NK-92 (cell line): ENCODE data around the gene PLEKHO1.

Experiments
- DNase-seq: peaks from one replicate; lab custom pipeline; 2025; ENCODE audit not compliant: unreplicated experiment; lab: John Stamatoyannopoulos, UW

Gene PLEKHO1

DNA sequence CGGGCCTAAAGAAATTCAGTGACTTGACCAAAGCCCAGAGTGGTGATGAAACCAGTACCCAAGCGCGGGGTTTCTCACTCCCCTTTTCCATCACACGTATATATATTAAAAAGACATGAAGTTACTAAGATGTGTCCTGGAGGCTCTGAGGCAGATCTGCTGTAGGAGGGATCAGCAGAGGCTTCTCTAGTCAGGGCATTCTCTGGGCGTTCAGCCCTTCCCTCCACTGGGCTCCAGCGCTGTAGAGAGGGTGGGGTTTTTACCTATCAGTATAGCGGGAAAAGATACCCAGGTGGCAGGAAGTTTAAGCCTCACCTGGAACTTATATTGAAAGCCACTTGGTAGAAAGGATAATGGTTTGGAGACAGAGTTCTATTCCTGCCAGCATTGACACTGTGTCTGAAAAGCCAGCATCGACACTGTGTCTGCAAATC is 862 bp upstream of the PLEKHO1 start:
- DNase-seq = no peak

DNA sequence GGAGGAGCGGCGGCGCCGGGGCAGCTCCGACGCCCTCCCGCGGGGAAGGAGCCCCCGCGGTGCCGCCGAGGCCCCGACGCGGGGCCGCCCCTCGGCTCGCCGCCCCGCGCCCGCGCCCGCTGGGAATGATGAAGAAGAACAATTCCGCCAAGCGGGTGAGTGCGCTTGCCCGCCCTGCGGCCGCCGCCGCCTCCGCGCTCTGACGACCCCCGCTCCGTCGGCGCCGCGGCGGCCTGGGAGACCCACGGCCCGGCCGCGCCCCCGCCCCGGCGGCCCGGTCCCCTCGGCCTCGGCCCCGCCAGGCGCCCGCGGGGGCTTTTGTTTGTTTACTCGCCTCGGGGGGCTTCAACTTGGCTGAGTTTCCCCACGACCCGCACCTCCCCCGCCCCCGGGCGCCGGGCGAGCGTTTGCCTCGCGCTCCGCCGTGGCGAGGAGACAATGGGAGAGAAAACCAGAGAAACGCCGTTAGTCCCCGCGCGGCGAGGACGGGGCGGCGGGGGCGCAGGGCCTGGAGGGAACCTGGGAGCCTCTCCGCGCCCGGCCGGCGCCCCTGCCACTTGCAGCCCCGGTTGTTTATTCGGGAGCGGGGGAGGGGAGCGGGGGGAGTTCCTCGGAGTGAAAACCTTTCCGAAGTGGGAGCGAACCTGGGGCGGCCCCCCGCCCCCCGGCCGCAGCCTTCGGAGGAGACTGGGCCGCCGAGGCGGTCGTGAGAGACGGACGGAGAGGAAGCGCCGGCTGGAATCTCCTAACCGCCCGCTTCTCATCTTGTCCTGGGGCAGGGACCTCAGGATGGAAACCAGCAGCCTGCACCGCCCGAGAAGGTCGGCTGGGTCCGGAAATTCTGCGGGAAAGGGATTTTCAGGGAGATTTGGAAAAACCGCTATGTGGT is 661 bp downstream of the PLEKHO1 start:
- no peak for DNase-seq

DNA sequence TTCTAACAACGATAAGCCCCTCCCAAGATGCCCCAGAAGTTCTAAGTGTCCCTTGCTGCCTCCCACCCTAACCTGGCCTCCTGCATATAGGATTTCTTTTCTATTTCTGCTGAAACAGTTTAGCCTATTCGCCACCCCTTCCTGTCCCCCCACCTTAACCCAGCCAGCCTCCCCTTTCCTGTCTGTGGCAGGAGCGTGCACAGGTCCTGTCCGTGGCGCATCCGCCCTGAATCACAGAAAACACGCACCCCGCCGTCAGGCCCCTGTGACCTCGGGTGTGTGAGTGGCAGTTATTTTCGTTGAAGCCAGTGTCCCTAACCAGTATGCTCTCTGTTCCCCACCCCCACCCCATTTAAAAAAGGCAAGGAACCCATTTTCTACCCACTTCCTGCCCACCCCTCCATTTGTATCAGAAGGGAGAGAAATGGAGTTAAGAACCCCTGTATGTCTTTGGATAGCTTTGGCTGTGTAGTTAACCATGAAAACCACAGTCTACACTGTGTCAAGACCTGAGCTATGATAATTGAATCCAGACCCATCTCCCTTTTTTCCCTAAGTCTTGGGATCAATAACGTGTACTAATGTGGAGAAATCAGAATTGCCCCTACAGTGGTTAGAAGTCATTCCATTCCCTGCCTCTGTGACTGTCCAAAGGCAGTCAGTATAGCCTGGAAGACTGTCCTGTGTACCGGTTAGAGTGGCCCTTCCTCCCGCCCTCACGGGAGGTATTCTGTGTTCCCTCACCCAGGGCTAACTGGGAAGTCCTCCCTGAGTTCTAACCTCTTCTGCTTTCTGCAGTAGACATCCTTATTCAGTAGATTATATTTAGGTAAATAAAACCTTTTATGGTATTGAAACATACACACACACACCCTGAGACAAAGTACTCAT is 1.8 kb downstream of the PLEKHO1 start:
- DNase-seq = no peak

DNA sequence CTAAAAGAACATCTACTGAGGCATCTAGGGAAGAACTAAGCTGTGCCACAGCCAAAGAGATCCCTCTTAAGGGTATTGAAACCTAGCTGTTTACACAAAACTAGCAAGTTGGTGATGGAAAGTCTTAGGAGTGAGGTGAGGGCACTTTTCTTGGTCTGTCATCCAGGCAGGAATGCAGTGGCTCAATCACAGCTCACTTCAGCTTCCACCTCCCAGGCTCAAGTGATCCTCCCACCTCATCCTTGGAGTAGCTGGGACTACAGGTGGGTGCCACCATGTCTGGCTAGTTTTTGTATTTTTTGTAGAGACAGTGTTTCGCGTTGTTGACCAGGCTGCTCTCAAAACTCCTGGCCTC is 2.4 kb downstream of the PLEKHO1 start:
- no peak for DNase-seq

DNA sequence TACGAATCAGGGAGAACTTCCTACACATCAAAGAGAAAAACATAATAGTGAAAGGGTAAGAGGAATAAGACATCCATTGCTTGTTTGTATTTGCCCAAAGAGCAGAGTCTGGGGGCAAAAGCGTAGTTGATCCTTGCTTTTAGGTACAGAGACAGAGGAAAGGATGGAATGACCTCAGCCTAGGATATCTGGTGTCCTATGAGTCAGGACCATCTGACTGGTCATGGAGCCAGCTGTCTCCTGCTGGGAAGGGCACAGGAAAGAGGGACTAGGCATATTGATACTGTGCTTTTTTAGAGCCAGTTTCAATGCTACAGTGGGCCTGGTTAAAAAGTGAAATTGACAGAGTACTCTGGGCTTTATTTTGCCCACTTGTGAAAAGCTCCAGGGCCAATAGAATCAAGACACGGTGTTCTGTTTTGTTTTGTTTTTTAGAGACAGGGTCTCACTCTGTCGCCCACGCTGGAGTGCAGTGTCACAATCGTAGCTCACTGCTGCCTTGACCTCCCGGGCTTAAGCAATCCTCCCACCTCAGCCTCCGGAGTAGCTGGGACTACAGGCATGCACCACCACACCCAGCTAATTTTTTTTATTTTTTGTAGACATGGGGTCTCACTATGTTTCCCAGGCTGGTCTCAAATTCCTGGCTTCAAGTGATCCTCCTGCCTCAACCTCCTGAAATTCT is 3.2 kb downstream of the PLEKHO1 start:
- no peak for DNase-seq

DNA sequence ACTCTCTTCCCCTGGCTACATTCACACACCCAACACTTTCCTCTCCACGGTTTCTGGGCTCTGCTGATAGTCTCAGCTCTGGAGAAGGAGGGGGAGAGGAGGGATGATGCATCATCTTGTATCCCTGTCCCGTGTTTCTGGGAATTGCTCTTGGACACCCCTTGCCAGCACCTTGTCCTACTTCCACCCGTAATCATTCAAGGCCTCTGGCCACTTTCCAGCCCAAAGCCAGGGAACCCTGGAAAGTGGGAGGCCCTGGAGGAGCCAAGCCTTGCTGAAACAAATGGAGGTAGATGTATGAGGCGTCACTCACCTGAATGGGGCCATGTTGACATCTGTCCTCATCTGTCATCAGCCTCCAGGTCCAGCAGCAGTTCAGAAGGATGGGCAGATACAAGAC is 4.4 kb downstream of the PLEKHO1 start:
- no peak for DNase-seq

DNA sequence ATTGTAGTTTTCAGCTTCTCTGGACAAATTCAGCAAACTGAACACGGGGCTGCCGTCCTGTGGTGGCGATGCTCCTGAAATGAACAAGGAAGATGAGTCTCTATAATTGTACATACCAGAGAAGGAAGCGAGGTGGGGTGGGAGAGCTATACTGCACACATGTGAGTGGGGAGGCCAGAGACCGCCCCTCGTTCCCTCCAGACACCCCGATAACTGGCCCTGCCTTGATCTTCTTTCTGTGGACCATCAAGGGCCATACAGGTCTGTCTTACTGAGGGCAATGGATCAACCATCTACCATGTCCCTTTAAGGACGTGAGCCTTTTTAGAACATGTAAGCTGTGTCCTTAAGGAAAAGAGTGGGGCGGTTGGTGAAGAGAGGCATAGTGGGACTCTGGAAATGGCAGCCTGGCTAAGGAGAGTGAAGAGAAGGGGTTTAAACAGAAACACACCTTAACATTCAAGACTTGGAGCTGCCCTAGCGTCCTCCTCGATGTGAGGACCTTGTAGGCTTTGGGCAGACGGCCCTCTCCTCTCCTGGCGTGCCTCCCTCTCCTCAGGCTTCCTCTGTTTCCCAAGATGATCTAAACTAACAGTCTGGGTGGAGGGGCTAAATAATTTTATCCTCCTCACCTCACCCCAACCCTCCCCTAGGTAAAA is 5.8 kb downstream of the PLEKHO1 start:
- DNase-seq = no peak

DNA sequence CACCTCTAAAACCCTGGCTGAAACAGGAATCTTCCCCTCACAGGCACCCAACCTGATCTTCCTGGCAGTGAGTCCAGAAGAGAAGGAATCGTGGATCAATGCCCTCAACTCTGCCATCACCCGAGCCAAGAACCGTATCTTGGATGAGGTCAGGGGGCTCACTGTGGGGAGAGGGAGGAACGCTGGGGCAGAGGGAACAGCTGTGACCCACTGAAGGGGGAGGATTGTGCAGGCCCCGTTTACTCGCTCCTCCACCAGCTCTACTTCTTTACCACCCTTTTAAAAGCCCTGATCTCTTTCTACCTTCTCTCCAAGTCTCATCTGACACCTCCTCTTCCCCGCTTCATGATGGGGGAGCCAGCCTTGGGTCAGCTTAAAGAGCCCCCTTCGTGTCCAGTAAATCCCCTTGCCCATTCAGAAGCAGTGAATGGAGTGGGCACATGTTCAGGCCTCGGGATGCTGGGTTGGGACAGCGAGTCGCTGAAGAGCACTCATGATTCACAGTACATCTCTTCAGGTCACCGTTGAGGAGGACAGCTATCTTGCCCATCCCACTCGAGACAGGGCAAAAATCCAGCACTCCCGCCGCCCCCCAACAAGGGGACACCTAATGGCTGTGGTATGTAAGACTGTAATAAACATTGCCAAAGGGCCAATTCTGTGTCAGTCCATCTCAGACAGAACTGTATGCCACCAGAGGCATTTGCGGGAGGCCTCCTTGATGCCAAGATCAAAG is 7.3 kb downstream of the PLEKHO1 start:
- no peak for DNase-seq

DNA sequence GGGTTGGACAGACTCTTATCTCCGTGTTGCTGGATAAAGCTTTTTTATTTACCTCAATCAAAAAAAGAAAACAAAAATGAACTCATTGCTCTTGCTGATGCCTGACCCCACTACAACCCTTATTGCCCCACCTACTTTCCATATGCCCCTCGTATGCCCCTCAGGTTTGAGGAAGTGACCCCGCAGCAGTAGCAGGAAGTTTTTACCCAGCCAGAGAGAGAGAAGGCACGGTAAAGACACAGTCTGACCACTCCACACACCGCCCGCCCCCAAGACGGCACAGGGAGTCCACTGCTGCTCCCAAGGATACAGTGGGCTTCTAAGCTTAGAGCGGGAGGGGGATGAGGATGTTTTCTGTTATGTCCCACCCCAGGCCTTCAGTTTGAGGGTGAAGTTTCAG is 9.8 kb downstream of the PLEKHO1 start:
- DNase-seq = no peak

DNA sequence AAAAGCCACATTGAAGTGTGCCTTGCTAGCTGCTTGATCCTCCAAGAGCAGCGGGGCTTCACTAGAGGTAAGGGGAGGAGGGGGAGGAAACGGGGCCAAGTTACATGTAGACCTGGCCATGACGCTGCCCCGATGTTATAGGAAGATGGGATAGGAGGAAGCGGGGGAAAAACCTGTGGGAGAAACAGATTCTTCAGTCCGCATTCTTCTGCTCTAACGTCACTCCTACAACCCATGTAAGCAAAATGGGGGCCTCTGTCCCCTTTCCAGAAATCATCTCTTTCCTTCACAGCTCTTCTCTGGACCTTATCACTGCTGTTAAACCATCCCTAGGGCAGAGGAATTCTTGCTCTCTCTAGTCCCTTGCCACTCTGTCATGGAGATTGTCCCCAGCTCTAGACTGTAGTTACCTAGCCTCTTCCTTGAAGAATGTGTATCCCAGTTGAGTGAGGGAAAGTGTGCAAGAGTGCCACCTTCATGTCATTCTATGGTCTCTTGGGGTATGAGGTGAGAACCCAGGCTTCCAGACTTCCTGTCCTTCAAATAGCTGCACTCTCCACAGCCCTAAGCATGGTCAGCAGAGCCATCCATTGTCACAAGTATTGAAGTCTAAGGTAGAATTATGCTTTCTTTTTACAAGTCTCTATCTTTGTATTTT is 11.4 kb downstream of the PLEKHO1 start:
- no peak for DNase-seq

DNA sequence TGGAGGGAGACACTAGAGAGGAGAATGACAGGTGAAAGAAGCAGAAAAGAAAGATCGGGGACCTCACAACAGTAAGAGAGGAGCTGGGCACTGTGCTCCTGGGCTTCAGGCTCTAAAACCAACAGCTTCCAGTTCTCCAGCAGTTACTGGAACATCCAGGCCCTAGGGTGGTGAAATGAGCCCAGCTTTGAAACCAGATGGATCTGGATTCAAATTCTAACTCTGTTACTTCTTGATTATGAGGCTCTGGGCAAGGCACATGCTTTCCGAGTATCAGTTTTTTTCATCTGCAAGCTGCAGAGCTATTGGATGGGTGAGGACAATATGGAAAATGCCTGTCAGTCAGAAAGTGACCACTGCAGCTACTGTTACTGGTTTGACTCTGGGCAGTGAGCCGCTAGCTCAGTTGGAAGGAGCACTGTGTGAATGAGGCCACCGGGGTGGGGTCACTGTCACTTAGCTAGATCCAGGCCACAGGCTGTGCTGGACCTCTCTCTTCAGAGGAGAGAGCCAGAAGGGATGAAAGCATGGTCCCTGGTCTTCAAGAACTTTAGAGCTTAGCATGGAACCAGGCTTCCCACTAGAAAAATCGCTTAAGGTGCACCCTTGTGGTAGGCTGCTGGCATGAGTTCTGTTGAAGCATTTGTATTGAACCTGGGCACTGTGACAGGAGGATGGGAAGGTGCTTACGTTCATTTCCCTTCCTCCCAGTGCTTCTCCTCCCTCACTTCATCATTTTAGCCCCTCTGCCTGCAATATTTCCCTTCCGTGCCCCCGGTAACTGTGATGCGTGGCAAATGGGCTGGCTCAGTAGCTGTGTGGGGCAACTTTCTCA is 12.2 kb downstream of the PLEKHO1 start:
- no peak for DNase-seq

DNA sequence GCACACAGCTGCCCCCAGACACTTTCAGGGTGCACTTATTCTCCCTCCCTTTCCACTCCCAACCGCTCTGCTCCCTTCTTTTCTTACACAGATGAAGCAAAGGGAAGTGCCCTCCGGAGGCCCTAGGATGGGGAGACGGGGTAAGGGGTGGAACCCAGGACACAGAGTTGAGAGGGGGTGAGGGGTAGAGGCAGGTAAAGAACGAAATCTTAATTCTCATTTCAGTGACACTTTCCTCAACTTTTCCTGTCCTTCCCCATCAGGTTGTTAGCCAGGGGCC is 12.8 kb downstream of the PLEKHO1 start:
- DNase-seq = no peak

DNA sequence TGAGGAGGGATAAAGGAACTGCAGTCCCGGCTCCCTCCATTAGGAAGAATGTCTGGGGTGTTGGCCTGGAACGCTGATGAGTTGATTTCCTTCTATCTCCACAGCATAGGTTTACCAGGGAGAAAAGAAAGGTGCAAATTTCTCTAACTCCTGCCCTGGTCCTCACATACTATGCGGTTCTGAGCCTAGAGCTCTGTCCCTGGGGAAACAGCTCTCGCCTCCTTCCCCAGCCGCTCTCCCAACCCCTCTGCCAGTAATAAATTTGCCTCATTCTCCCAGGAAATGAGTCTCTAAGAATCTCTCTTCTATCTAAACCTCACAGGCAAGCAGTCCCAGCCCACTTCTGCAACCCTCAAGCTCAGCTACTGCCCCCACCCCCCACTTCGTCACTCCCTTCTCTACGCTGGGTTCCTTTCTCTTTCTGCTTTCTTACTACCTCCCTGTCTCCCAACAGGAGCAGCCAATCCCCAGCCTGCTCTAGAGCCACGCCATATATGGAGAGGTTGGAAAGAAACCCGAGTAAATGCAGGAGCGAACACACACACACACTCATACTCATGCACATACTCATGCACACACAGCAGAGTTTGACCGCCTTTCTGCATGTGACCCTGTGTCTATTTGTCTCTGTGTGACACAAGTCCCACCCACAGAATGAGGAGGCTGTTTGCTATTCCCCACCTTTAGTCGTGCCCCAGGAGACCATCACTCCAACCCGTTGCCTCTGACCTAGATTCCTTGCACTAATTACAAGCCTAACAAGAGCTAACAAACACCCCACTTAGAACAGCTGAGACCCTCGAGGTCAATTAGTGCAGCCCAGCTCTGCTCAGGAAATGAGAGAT is 13.4 kb downstream of the PLEKHO1 start:
- no peak for DNase-seq

DNA sequence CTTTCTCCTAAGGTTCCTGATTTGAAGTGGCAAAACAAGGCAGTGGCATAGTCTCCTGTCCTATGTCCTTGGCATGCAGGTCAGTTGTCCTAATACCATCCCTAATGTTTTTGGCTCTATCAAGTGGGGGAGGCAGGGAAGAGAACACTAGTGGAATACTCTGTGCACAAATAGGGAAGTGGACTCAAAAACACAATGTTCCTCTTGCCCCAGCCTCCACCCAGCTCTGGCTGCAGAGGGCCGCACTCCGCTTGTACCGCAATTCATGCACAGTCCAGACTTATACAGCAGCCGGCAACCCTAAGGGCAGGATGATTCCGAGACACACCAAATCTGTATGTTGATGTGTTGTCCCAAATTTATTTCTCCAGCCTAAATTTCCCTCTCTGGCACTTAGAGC is 14.5 kb downstream of the PLEKHO1 start:
- DNase-seq = no peak

DNA sequence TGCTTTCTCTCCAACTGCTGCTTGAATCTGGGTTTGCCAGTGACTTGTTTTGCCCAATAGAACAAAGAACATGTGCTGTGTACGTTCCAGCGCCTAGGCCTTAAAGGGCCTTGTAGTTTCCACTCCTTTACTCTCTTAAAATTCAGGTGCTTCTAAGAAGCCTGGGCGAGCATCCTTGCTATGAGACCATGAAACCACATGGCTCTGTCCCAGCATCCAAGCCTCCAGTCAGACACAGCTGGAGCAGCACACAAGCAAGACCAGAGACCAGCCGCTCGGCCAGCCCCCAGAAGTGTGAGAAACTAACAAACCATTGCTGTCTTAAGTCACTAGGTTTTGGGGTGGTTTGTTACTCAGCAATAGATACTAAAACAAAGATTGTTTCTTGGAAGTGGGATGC is 15.1 kb downstream of the PLEKHO1 start:
- DNase-seq = no peak

DNA sequence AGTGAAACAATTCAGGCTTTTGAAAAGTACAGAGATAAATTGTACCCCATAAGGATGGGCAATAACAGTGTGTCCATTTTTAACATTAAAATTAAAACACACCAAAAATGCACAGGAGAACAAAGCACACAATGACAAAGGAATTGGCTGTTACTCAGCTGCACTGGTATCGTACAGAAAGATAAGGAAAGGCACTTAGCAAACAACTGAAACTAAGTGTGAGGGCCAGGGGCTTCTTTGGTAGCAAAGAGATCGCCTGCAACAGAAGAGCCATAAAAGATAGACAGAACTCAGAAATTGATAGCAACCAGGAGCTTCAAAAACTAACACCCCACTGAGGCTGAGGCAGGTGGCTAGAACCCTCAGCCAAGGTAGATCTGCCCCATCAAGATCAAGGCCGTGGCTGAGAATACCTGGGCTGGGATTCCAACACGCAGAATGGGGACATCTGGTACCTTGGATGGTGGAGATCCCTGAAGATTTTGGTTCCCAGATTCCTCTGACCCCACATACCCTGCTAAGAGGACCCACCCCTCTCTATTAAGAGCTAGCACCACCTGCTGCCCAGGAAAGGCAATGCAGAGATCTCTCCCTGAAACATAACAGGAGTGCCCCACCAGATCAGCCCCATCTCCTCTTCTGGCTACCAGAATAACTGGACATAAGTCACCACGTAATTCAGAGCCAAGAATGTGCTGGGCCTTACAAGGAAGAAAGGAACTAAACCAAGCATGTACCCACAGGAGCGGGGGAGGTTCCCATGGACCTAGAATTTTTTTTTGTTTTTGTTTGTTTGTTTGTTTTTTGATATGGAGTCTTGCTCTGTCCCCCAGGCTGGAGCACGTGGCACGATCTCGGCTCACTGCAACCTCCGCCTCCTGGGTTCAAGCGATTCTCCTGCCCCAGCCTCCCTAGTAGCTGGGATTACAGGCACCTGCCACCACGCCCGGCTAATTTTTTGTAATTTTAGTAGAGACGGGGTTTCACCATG is 16.2 kb downstream of the PLEKHO1 start:
- no peak for DNase-seq

DNA sequence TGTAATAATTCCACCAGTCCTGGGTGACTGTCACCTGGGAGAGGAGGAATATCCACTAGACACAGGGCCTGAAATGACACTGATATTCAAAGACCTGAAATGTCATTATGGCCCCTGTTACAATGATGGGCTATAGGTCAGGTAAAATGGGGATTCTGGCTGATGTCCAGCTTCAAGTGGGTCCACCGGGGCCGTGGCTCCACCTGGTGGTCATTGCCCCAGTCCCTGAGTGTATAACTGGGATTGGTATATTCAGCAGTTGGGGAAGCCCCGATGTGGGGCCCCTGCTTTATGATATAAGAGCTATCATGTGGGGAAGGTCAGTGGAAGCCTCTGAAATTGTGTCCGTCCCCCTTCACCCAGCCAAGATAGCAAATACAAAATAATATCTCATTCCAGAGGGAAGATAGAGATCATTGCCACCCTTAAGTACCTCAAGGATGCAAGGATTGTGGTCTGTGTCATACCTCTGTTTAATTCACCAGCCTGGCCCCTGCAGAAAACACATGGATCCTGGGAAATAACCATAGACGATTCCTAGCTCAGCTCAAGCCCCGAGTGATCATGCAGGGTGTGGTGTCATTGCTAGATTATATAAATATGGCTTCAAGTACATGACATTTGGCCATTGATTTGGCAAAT is 19.4 kb downstream of the PLEKHO1 start:
- no peak for DNase-seq
